OCI-LY3 (cell line): ENCODE measurements around the gene SDK1.

Experiments used
- EZH2phosphoT487 ChIP-seq: fragments of 200-600 bp; shearing (Covaris generic); IDR thresholded peaks from 2 replicates; pipeline ENCODE4 v1.6.1; 2018; ENCODE audit warnings: antibody characterized with exemption, mixed run types, low read depth
- TF ChIP-seq, protein P1 (sequence below): fragments of 200-600, 300-600 bp; sonication (generic); IDR thresholded peaks from 2 replicates; pipeline ENCODE4 v1.5.1; 2014; ENCODE audit warnings: antibody characterized with exemption, low read length, low read depth

DNA sequence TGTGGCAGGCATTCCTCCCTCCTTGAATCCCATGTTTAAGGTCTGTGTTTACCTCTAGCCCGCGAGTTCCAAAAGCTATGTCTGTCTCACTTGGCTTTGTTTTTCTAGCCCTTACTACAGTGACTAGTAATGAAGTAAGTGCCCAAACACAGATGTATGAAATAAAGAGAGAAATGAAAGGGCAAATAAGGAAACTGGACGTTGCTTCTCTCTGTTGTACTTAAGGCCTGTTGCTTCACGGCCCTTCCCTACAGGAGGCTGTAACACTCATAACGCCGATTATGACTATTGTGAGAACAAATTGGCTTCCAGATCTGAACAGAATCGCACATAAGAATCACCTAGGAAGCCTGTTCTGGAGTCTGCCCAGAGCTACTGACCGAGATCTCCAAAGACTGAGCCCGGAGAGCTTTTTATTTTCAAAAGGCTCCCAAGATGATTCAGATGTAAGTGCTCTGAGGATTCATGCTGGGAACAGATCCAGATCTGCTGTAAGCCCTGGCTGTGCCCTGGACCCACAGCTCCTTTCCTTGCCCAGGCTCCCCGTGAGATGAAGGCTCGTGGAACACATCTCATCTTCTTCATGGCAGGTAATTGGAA, 432.6 kb downstream of the SDK1 start:
- TF ChIP-seq, protein P1, sequence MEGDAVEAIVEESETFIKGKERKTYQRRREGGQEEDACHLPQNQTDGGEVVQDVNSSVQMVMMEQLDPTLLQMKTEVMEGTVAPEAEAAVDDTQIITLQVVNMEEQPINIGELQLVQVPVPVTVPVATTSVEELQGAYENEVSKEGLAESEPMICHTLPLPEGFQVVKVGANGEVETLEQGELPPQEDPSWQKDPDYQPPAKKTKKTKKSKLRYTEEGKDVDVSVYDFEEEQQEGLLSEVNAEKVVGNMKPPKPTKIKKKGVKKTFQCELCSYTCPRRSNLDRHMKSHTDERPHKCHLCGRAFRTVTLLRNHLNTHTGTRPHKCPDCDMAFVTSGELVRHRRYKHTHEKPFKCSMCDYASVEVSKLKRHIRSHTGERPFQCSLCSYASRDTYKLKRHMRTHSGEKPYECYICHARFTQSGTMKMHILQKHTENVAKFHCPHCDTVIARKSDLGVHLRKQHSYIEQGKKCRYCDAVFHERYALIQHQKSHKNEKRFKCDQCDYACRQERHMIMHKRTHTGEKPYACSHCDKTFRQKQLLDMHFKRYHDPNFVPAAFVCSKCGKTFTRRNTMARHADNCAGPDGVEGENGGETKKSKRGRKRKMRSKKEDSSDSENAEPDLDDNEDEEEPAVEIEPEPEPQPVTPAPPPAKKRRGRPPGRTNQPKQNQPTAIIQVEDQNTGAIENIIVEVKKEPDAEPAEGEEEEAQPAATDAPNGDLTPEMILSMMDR: no peak
- TF ChIP-seq EZH2phosphoT487: no peak
